HepG2 (cell line): ENCODE results near the gene GDF11. TPM values are rescaled to one million over a fixed set of nuclear protein-coding genes. Genes with fewer than 3 reads are reported as not detected.

ENCODE experiments used
- HOMEZ ChIP-seq: IDR thresholded peaks from 2 replicates; pipeline ENCODE4 v1.6.1; 2016; ENCODE audit warnings: low read depth
- KAT2B ChIP-seq: fragments of 150-350 bp; IDR thresholded peaks from 2 replicates; pipeline ENCODE4 v1.6.1; 2014; ENCODE audit warnings: low read depth, low read length, borderline replicate concordance
- MNT ChIP-seq: fragments of 450-650 bp; IDR thresholded peaks from 2 replicates; pipeline ENCODE4 v1.6.1; 2016
- PPARG ChIP-seq: conservative IDR thresholded peaks from 2 replicates; pipeline ENCODE4 v1.6.1; 2016; ENCODE audit warnings: missing biosample characterization, missing genetic modification reagents
- TBX2 ChIP-seq: sonication (generic); formaldehyde crosslinking; IDR thresholded peaks from 2 replicates; pipeline ENCODE4 v1.5.0; 2020; ENCODE audit warnings: missing genetic modification reagents, mild to moderate bottlenecking, borderline replicate concordance
- ZFP91 ChIP-seq: sonication (generic); formaldehyde crosslinking; IDR thresholded peaks from 2 replicates; pipeline ENCODE4 v1.9.0; 2022; ENCODE audit warnings: missing genetic modification reagents, mild to moderate bottlenecking, borderline replicate concordance
- ZNF256 ChIP-seq: sonication (generic); formaldehyde crosslinking; conservative IDR thresholded peaks from 2 replicates; pipeline ENCODE4 v1.4.0; 2020; ENCODE audit warnings: missing genetic modification reagents
- ZNF768 ChIP-seq: sonication (generic); formaldehyde crosslinking; IDR thresholded peaks from 2 replicates; pipeline ENCODE4 v1.4.0; 2020; ENCODE audit warnings: missing genetic modification reagents
- ZSCAN30 ChIP-seq: sonication (generic); formaldehyde crosslinking; IDR thresholded peaks from 2 replicates; pipeline ENCODE4 v1.5.0; 2020; ENCODE audit warnings: mild to moderate bottlenecking, missing genetic modification reagents
- polyA plus RNA-seq, 8 experiments: library from polyadenylated mRNA; depleted of rRNA in 3 of 8; stranded (reverse) in 7 of 8; unstranded in 1 of 8; fragments of >200 nt; fragmentation: Illumina TruSeq in 4 of 8; extraction: Trizol in 4 of 8; gene quantifications; 2 replicates each; pipeline versions ENCODE4 v1.2.1 to v1.2.3, GENCODE V29; 2011 to 2016; ENCODE audit warnings: low read depth in 4 of 8, missing spikeins in 1 of 8, mixed read lengths in 1 of 8; ENCODE audit not compliant: insufficient read depth in 1 of 8
- total RNA-seq, 5 experiments: library from RNA; depleted of rRNA; stranded (reverse); fragments of >200 nt; fragmentation: Illumina TruSeq; extraction: Trizol; gene quantifications; 2 replicates each; pipeline ENCODE4 v1.2.3, GENCODE V29; 2016; ENCODE audit warnings: low read depth in 1 of 5

GDF11 gene
- total and polyA plus RNA-seq, 2 of the 13 experiments (the other 11 are each of a cell fraction or from before 2014, with no cell fraction given), result 0.63 to 1.5 TPM

- TF ChIP-seq TBX2 (CRISPR knock-in tag) (0 out of 2 replicates have a peak, but pooled peaks have one; percentile 21), MNT (no peak), ZNF768 (CRISPR knock-in tag) (peak; percentile 3; the same call in 1 of the 2 replicates), PPARG (0 out of 2 replicates have a peak, but pooled peaks have one; percentile 57), ZNF256 (no peak), ZSCAN30 (CRISPR knock-in tag) (no peak), KAT2B (no peak), ZFP91 (CRISPR knock-in tag) (peak; percentile 29; the same call in 1 of the 2 replicates), HOMEZ (CRISPR knock-in tag) (no peak)
- TF ChIP-seq, all 625 proteins: peak for 10
Measured at GRCh38 chr12:55723516-55724225, 19.3 kb upstream of the GDF11 start (continued).
